Liver (tissue), 9 donors: ENCODE data around the gene SFT2D1. TPM values are rescaled to one million over a fixed set of nuclear protein-coding genes. Genes with fewer than 3 reads are reported as not detected.

ENCODE experiments used
- DNase-seq: peaks from one replicate; pipeline ENCODE4 v3.0.0-alpha.2; 2017; ENCODE audit warnings: low spot score
- H3K27ac ChIP-seq, 2 donors: one replicate each; pipeline ENCODE4 v1.7.0; 2013; ENCODE audit warnings: inconsistent platforms in 2 of 2, low read length in 2 of 2, control low read depth in 1 of 2, low read depth in 1 of 2, mild to moderate bottlenecking in 1 of 2
- H3K27me3 ChIP-seq, 4 donors: one replicate each; pipeline versions ENCODE4 v1.6.1 to v1.7.0; 2013; ENCODE audit warnings: low read length in 3 of 4, inconsistent platforms in 1 of 4, mild to moderate bottlenecking in 1 of 4, moderate library complexity in 1 of 4; ENCODE audit not compliant: control insufficient read depth in 4 of 4, insufficient read depth in 4 of 4
- H3K36me3 ChIP-seq, 4 donors: one replicate each; pipeline versions ENCODE4 v1.6.1 to v1.7.0; 2013; ENCODE audit warnings: low read length in 3 of 4, mild to moderate bottlenecking in 3 of 4, low read depth in 1 of 4, moderate library complexity in 1 of 4; ENCODE audit not compliant: control insufficient read depth in 4 of 4, insufficient read depth in 3 of 4
- H3K4me1 ChIP-seq, 4 donors: one replicate each; pipeline versions ENCODE4 v1.6.1 to v1.7.0; 2013; ENCODE audit warnings: low read length in 3 of 4, mild to moderate bottlenecking in 3 of 4, moderate library complexity in 1 of 4; ENCODE audit not compliant: control insufficient read depth in 4 of 4, insufficient read depth in 4 of 4
- H3K4me3 ChIP-seq, 3 donors: one replicate each; pipeline versions ENCODE4 v1.6.1 to v1.7.0; 2013; ENCODE audit warnings: low read length in 3 of 3, control low read depth in 1 of 3, low read depth in 1 of 3, mild to moderate bottlenecking in 1 of 3
- H3K9ac ChIP-seq, 2 donors: one replicate each; pipeline ENCODE4 v1.7.0; 2013; ENCODE audit warnings: low read length in 2 of 2, mild to moderate bottlenecking in 2 of 2, moderate library complexity in 2 of 2, control low read depth in 1 of 2, low read depth in 1 of 2
- H3K9me3 ChIP-seq, 4 donors: one replicate each; pipeline versions ENCODE4 v1.6.1 to v1.7.0; 2013; ENCODE audit warnings: low read length in 3 of 4; ENCODE audit not compliant: control insufficient read depth in 4 of 4
- EGR1 ChIP-seq, 2 donors: IDR thresholded peaks; 2 replicates each; pipeline ENCODE4 v1.6.1; 2016 to 2018; ENCODE audit warnings: antibody characterized with exemption in 2 of 2, low read depth in 2 of 2
- FOXA1 ChIP-seq: IDR thresholded peaks from 2 replicates; pipeline ENCODE4 v1.6.1; 2016; ENCODE audit warnings: antibody characterized with exemption
- FOXA2 ChIP-seq: IDR thresholded peaks from 2 replicates; pipeline ENCODE4 v1.6.1; 2016; ENCODE audit warnings: antibody characterized with exemption
- GABPA ChIP-seq, 2 donors: IDR thresholded peaks in 1 of 2; conservative IDR thresholded peaks in 1 of 2; 2 replicates each; pipeline ENCODE4 v1.6.1; 2016; ENCODE audit warnings: antibody characterized with exemption in 2 of 2, mild to moderate bottlenecking in 1 of 2, moderate library complexity in 1 of 2
- HNF4A ChIP-seq, 2 donors: conservative IDR thresholded peaks; 2 replicates each; pipeline ENCODE4 v1.6.1; 2016; ENCODE audit warnings: antibody characterized with exemption in 2 of 2, mild to moderate bottlenecking in 2 of 2
- HNF4G ChIP-seq: IDR thresholded peaks from 2 replicates; pipeline ENCODE4 v1.6.1; 2016; ENCODE audit warnings: antibody characterized with exemption
- JUND ChIP-seq, 2 donors: IDR thresholded peaks; 2 replicates each; pipeline ENCODE4 v1.6.1; 2016; ENCODE audit warnings: antibody characterized with exemption in 2 of 2
- NR2F2 ChIP-seq: IDR thresholded peaks from 2 replicates; pipeline ENCODE4 v1.6.1; 2016; ENCODE audit warnings: antibody characterized with exemption
- RAD21 ChIP-seq, 2 donors: IDR thresholded peaks; 2 replicates each; pipeline ENCODE4 v1.6.1; 2016; ENCODE audit warnings: antibody characterized with exemption in 2 of 2, mild to moderate bottlenecking in 2 of 2
- SP1 ChIP-seq: IDR thresholded peaks from 2 replicates; pipeline ENCODE4 v1.6.1; 2018; ENCODE audit warnings: antibody characterized with exemption, mild to moderate bottlenecking
- YY1 ChIP-seq: IDR thresholded peaks from 2 replicates; pipeline ENCODE4 v1.6.1; 2016; ENCODE audit warnings: antibody characterized with exemption, mild to moderate bottlenecking
- ZBTB33 ChIP-seq: IDR thresholded peaks from 2 replicates; pipeline ENCODE4 v1.6.1; 2016; ENCODE audit warnings: antibody characterized with exemption
- WGBS: extraction: QIAGEN DNeasy Blood & Tissue Kit; methylation state at CpG from one replicate; pipeline ENCODE4 v1.1.7; 2013; 5-methylcytosine and 5-hydroxymethylcytosine counted together
- polyA plus RNA-seq, 2 donors: library from polyadenylated mRNA; stranded (reverse) in 1 of 2; unstranded in 1 of 2; fragments of 200-250 nt in 1 of 2; fragments of >200 nt in 1 of 2; fragmentation: Nextera tagmentation in 1 of 2; extraction: Ambion mirVana in 1 of 2; gene quantifications; one replicate each; pipeline versions ENCODE4 v1.2.1 to v1.2.3, GENCODE V29; 2013 to 2015
- total RNA-seq, 2 donors: library from RNA; depleted of rRNA; stranded (reverse); fragments of >200 nt; gene quantifications; one replicate each; pipeline ENCODE4 v1.2.3, GENCODE V29; 2014
- TF ChIP-seq, protein P1 (sequence below): fragments of 150-350 bp; IDR thresholded peaks from 2 replicates; pipeline ENCODE4 v1.5.1; 2017; ENCODE audit warnings: improper control_type of control experiment, low read depth, low read length; ENCODE audit not compliant: missing input control
- TF ChIP-seq, protein P2 (sequence below): IDR thresholded peaks from 2 replicates; pipeline ENCODE4 v1.6.1; 2016; ENCODE audit warnings: antibody characterized with exemption, mild to moderate bottlenecking
- TF ChIP-seq, protein P3 (sequence below): IDR thresholded peaks from 2 replicates; pipeline ENCODE4 v1.6.1; 2016; ENCODE audit warnings: antibody characterized with exemption
- TF ChIP-seq, protein P4 (sequence below): IDR thresholded peaks from 2 replicates; pipeline ENCODE4 v1.6.1; 2016; ENCODE audit warnings: antibody characterized with exemption
- donor health status: healthy.
- donor health status: healthy.
- donor health status: healthy.
- donor health status: healthy.
- donor health status: healthy.

SFT2D1 gene
- total and polyA plus RNA-seq, 4 donors, result 9.5 to 16.6 (median 15.2) TPM

DNA sequence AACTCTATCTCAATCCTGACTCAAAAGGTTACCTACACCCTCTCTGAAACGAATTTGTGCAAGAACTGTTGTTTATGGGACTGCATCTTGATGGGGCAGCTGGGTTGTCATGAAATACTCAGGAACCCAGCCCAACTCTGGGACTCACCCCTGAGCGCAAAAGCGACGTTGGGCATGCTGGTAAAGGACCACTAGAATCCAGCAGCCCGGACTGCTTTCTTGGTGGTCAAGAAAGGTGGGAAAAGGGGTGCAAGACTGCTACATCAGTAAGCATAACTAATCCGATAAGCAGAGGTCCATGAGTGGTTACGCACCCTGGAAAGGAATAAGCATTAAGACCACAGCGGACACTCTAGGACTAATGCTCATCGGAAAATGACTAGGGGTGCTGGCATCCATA is 27.9 kb downstream of the SFT2D1 start:
- Histone ChIP-seq H3K4me1 (peaks cover 0 to 1% (median under 1%) of the 10 kb centered on the region in 4 donors), H3K4me3 (no peak overlapping the region), H3K27ac (no peak overlapping the region), H3K36me3 (peaks cover 0 to 3% (median 2%) of the 10 kb centered on the region in 4 donors), H3K27me3 (no peaks in the 10 kb centered on the region), H3K9me3 (no peaks in the 10 kb centered on the region), H3K9ac (no peak overlapping the region)
- TF ChIP-seq, protein P1, sequence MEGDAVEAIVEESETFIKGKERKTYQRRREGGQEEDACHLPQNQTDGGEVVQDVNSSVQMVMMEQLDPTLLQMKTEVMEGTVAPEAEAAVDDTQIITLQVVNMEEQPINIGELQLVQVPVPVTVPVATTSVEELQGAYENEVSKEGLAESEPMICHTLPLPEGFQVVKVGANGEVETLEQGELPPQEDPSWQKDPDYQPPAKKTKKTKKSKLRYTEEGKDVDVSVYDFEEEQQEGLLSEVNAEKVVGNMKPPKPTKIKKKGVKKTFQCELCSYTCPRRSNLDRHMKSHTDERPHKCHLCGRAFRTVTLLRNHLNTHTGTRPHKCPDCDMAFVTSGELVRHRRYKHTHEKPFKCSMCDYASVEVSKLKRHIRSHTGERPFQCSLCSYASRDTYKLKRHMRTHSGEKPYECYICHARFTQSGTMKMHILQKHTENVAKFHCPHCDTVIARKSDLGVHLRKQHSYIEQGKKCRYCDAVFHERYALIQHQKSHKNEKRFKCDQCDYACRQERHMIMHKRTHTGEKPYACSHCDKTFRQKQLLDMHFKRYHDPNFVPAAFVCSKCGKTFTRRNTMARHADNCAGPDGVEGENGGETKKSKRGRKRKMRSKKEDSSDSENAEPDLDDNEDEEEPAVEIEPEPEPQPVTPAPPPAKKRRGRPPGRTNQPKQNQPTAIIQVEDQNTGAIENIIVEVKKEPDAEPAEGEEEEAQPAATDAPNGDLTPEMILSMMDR, result no peak
- TF ChIP-seq FOXA2, result no peak
- 90% methylated on average over 9 of the region's 9 CpGs for WGBS
- no peak for DNase-seq

GRCh38 chr6:166313255-166314070 is 28.9 kb downstream of the SFT2D1 start:
- H3K9me3 ChIP-seq, result no peaks in the 10 kb centered on the region
- DNase-seq, result no peak
- TF ChIP-seq RAD21 (IDR thresholded peaks at IDR 0.05) (peak; percentile 82 to 86), NR2F2 (no peak)
- TF ChIP-seq, protein P2, sequence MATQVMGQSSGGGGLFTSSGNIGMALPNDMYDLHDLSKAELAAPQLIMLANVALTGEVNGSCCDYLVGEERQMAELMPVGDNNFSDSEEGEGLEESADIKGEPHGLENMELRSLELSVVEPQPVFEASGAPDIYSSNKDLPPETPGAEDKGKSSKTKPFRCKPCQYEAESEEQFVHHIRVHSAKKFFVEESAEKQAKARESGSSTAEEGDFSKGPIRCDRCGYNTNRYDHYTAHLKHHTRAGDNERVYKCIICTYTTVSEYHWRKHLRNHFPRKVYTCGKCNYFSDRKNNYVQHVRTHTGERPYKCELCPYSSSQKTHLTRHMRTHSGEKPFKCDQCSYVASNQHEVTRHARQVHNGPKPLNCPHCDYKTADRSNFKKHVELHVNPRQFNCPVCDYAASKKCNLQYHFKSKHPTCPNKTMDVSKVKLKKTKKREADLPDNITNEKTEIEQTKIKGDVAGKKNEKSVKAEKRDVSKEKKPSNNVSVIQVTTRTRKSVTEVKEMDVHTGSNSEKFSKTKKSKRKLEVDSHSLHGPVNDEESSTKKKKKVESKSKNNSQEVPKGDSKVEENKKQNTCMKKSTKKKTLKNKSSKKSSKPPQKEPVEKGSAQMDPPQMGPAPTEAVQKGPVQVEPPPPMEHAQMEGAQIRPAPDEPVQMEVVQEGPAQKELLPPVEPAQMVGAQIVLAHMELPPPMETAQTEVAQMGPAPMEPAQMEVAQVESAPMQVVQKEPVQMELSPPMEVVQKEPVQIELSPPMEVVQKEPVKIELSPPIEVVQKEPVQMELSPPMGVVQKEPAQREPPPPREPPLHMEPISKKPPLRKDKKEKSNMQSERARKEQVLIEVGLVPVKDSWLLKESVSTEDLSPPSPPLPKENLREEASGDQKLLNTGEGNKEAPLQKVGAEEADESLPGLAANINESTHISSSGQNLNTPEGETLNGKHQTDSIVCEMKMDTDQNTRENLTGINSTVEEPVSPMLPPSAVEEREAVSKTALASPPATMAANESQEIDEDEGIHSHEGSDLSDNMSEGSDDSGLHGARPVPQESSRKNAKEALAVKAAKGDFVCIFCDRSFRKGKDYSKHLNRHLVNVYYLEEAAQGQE, result no peak
- TF ChIP-seq, protein P1, result peak; percentile 68
- no peak overlapping the region for H3K9ac ChIP-seq
- H3K4me1 ChIP-seq, result peaks cover 0 to 11% (median 10%) of the 10 kb centered on the region in 4 donors
- WGBS, result 51% methylated on average over 18 of the region's 18 CpGs
- no peaks in the 10 kb centered on the region for H3K36me3 ChIP-seq
- H3K27ac ChIP-seq, result no peak overlapping the region
- no peak overlapping the region for H3K4me3 ChIP-seq
- no peaks in the 10 kb centered on the region for H3K27me3 ChIP-seq

DNA sequence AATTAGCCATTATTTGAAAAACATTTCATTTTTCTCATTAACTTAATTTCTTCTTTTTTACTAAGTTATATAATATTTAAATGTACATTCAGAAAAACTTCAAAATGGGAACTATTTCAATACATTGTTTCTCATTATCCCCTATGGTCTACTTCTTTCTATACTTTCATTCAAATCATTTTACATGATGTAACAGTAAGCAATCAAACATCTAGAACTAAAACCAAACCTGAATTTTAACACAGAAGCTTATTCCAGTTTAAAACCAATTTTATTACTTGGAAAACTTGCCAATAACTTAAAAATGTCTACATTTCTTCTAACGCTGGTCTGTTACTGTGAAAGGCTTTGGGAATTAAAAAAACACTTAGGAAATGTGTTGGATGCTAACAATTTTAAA is 29.5 kb downstream of the SFT2D1 start:
- no peak for DNase-seq
- 79% methylated on average over 1 of the region's 1 CpG for WGBS
- Histone ChIP-seq H3K4me1 (peaks cover 2 to 17% (median 12%) of the 10 kb centered on the region in 4 donors), H3K9ac (no peak overlapping the region), H3K27me3 (no peaks in the 10 kb centered on the region), H3K36me3 (no peaks in the 10 kb centered on the region), H3K27ac (no peak overlapping the region), H3K4me3 (no peak overlapping the region), H3K9me3 (no peaks in the 10 kb centered on the region)
- TF ChIP-seq FOXA2 (no peak), ZBTB33 (no peak), EGR1 (IDR thresholded peaks at IDR 0.05; ENCODE audit: low read depth in 2 of 2) (no peak), HNF4A (conservative IDR thresholded peaks at IDR 0.05) (no peak), JUND (IDR thresholded peaks at IDR 0.05) (no peak), SP1 (no peak), HNF4G (no peak), RAD21 (IDR thresholded peaks at IDR 0.05) (no peak), NR2F2 (no peak), FOXA1 (no peak), GABPA (IDR thresholded peaks at IDR 0.05 in 1 of 2, conservative IDR thresholded peaks at IDR 0.05 in 1 of 2) (no peak), YY1 (no peak)
- TF ChIP-seq, protein P3, sequence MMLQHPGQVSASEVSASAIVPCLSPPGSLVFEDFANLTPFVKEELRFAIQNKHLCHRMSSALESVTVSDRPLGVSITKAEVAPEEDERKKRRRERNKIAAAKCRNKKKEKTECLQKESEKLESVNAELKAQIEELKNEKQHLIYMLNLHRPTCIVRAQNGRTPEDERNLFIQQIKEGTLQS, result no peak
- TF ChIP-seq, protein P4, sequence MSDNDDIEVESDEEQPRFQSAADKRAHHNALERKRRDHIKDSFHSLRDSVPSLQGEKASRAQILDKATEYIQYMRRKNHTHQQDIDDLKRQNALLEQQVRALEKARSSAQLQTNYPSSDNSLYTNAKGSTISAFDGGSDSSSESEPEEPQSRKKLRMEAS, result no peak
